K562 (cell line): ENCODE data around the gene BSDC1. TPM values are rescaled to one million over a fixed set of nuclear protein-coding genes. Genes with fewer than 3 reads are reported as not detected.

Experiments used
- ELK1 ChIP-seq: sonication (generic); formaldehyde crosslinking; IDR thresholded peaks from 2 replicates; pipeline ENCODE4 v1.8.1; 2022; ENCODE audit warnings: missing genetic modification reagents
- HNRNPH1 ChIP-seq: fragments of 200-400 bp; formaldehyde crosslinking; optimal IDR thresholded peaks from 2 replicates; pipeline ENCODE3; 2017; ENCODE audit warnings: low read depth, mild to moderate bottlenecking, low read length, moderate library complexity
- MYC ChIP-seq, 2 experiments: fragments of 250-450 bp in 1 of 2; sonication (Bioruptor Pico) in 1 of 2; IDR thresholded peaks; 2 replicates each; pipeline versions ENCODE4 v1.5.1 to v1.6.1; 2012 to 2021; ENCODE audit warnings: low read depth in 2 of 2, borderline replicate concordance in 1 of 2, improper control_type of control experiment in 1 of 2, low read length in 1 of 2, mild to moderate bottlenecking in 1 of 2, moderate library complexity in 1 of 2
- PHB2 ChIP-seq: fragments of 450-650 bp; IDR thresholded peaks from 2 replicates; pipeline ENCODE4 v1.6.1; 2017; ENCODE audit warnings: low read depth
- RBM17 ChIP-seq: fragments of 200-400 bp; formaldehyde crosslinking; IDR thresholded peaks from 2 replicates; pipeline ENCODE4 v1.6.1; 2017; ENCODE audit warnings: low read depth, mild to moderate bottlenecking, low read length, borderline replicate concordance
- RERE ChIP-seq: sonication (generic); formaldehyde crosslinking; IDR thresholded peaks from 2 replicates; pipeline ENCODE4 v1.8.0; 2023; ENCODE audit warnings: missing genetic modification reagents, mild to moderate bottlenecking, borderline replicate concordance
- SAFB2 ChIP-seq: fragments of 200-400 bp; formaldehyde crosslinking; IDR thresholded peaks from 2 replicates; pipeline ENCODE4 v1.6.1; 2018; ENCODE audit warnings: borderline replicate concordance, low read length, low read depth, moderate library complexity; ENCODE audit not compliant: severe bottlenecking
- SNRNP70 ChIP-seq: fragments of 200-400 bp; formaldehyde crosslinking; optimal IDR thresholded peaks from 2 replicates; pipeline ENCODE3; 2017; ENCODE audit warnings: low read depth, low read length
- THRAP3 ChIP-seq: fragments of 450-650 bp; IDR thresholded peaks from 2 replicates; pipeline ENCODE4 v1.6.1; 2016; ENCODE audit warnings: mild to moderate bottlenecking, inconsistent platforms, borderline replicate concordance
- ZNF407 ChIP-seq: fragments of 450-650 bp; IDR thresholded peaks from 2 replicates; pipeline ENCODE4 v1.6.1; 2016; ENCODE audit warnings: low read depth
- polyA plus RNA-seq, 8 experiments: library from polyadenylated mRNA; depleted of rRNA in 4 of 8; stranded (reverse) in 5 of 8; unstranded in 3 of 8; fragments of >200 nt; fragmentation: Nextera tagmentation in 2 of 8; fragmentation: Illumina TruSeq in 1 of 8; extraction: Ambion mirVana in 2 of 8; extraction: Trizol in 1 of 8; gene quantifications; 2 replicates each; pipeline versions ENCODE4 v1.2.1 to v1.2.3, GENCODE V29; 2011 to 2014; ENCODE audit warnings: inconsistent platforms in 1 of 8, missing spikeins in 1 of 8
- total RNA-seq, 7 experiments: library from RNA; depleted of rRNA in 6 of 7; stranded (reverse); fragments of >200 nt in 6 of 7; fragmentation: Illumina TruSeq in 2 of 7; extraction: Trizol in 2 of 7; gene quantifications; 2 replicates each; pipeline versions ENCODE4 v1.2.1 to v1.2.3, GENCODE V29; 2011 to 2021; ENCODE audit warnings: low replicate concordance in 1 of 7

The BSDC1 gene
- total and polyA plus RNA-seq, 9 of the 15 experiments (the other 6 are each of a cell fraction or from before 2014, with no cell fraction given): 10.2 to 96.8 (median 73.1) TPM

- TF ChIP-seq MYC (IDR thresholded peaks at IDR 0.05; ENCODE audit: low read depth, low read length) (peak; percentile 92), MYC (CRISPR knock-in tag; IDR thresholded peaks at IDR 0.05; ENCODE audit: borderline replicate concordance, low read depth) (peak; percentile 93), THRAP3 (no peak), PHB2 (no peak), SNRNP70 (no peak), HNRNPH1 (no peak), RBM17 (no peak), ELK1 (CRISPR knock-in tag) (no peak), ZNF407 (no peak), SAFB2 (no peak), RERE (CRISPR knock-in tag) (no peak)
Observed at GRCh38 chr1:32350785-32351398, 43.3 kb downstream of the BSDC1 start (continued).
